Measurements from ENCODE around the gene SCN5A.

DNA sequence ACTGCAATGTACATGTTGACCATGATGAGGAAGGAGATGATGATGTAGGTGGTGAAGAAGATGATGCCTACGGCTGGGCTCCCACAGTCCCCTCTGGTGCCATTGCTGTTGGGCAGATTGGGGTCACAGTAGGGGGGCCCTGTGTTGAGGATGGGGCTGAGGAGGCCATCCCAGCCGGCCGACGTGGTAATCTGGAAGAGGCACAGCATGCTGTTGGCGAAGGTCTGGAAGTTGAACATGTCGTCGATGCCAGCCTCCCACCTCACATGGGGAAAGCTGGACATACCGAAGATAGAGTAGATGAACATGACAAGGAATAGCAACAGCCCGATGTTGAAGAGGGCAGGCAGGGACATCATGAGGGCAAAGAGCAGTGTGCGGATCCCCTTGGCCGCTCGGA lies 48.6 kb upstream of the SCN5A start:
- TF ChIP-seq CTCF (IDR thresholded peaks at IDR 0.05; ENCODE audit: low read length) (no peak), EZH2phosphoT487 (IDR thresholded peaks at IDR 0.05; ENCODE audit: low read length) (no peak)

Measured in MM.1S (cell line).